Activated naive CD8-positive, alpha-beta T cell treated with anti-CD3 and anti-CD28 coated beads, Interleukin-2, amount 10 ng/mL, durations not matched to agents 7 days and 5 days (primary cell): ENCODE results near the gene ITGA7. TPM values are rescaled to one million over a fixed set of nuclear protein-coding genes. Genes with fewer than 3 reads are reported as not detected.
"Not testable (repeated sequence)": the region's sequence is repeated elsewhere in the genome, so short reads cannot be mapped to it uniquely, and the experiment has no call there.

Source experiments
- ATAC-seq: fragments of 150-1000 bp; cut with Tn5 transposase; one replicate; pipeline ENCODE4 v1.10.0; 2021; ENCODE audit warnings: low read depth, moderate library complexity
- POLR2A ChIA-PET: fragments of 350-600 bp; sonication (Branson Sonifier 250); formaldehyde crosslinking; loops from one replicate; lab custom pipeline; 2021; ENCODE audit warnings: antibody characterized with exemption; lab: Charles Lee
- DNase-seq: peaks from one replicate; pipeline ENCODE4 v3.0.0; 2021
- H3K27ac Mint-ChIP-seq: one replicate; pipeline ENCODE4 v1.8.0; 2022; ENCODE audit warnings: mild to moderate bottlenecking, mixed read lengths
- H3K27me3 Mint-ChIP-seq: one replicate; pipeline ENCODE4 v1.8.0; 2022; ENCODE audit warnings: mild to moderate bottlenecking, moderate library complexity, mixed read lengths
- H3K36me3 Mint-ChIP-seq: one replicate; pipeline ENCODE4 v1.8.0; 2021; ENCODE audit warnings: mild to moderate bottlenecking, mixed read lengths
- H3K4me1 Mint-ChIP-seq: one replicate; pipeline ENCODE4 v1.8.0; 2021; ENCODE audit warnings: mixed read lengths
- H3K4me3 Mint-ChIP-seq: one replicate; pipeline ENCODE4 v1.8.0; 2022; ENCODE audit warnings: mild to moderate bottlenecking, moderate library complexity, mixed read lengths
- H3K9me3 Mint-ChIP-seq: one replicate; pipeline ENCODE4 v1.8.0; 2021; ENCODE audit warnings: mixed read lengths
- total RNA-seq, 2 experiments: library from RNA; stranded (reverse); gene quantifications; one replicate each; pipeline ENCODE4 v1.2.3, GENCODE V29; 2021

ITGA7 gene
- total RNA-seq, 2 experiments from 2014 or later = 4.1 to 4.2 TPM

DNA sequence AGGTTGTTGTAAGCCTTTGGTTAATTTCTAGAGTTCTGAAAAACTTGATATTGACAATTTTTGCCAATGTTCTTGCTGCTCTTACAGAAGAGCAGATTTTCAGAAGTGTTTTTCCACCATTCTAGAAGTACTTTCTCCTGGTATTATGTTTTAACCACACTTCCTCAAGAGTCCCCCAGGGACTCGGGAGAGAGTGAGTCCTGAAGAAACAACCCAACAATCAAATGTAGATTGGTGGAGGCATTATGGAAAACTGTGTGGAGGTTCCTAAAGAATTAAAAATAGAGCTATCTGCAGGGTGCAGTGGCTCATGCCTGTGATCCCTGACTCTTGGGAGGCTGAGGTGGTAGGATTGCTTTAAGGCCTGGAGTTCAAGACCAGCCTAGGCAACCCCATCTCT lies 44.3 kb downstream of the ITGA7 start:
- no peak for DNase-seq
- Mint-ChIP-seq H3K9me3 (no peaks in the 10 kb centered on the region), H3K27me3 (peaks cover 13% of the 10 kb centered on the region), H3K4me3 (no peak overlapping the region), H3K36me3 (no peaks in the 10 kb centered on the region), H3K27ac (no peak overlapping the region), H3K4me1 (no peaks in the 10 kb centered on the region)
- ATAC-seq = no peak
- POLR2A ChIA-PET = no interaction called here

DNA sequence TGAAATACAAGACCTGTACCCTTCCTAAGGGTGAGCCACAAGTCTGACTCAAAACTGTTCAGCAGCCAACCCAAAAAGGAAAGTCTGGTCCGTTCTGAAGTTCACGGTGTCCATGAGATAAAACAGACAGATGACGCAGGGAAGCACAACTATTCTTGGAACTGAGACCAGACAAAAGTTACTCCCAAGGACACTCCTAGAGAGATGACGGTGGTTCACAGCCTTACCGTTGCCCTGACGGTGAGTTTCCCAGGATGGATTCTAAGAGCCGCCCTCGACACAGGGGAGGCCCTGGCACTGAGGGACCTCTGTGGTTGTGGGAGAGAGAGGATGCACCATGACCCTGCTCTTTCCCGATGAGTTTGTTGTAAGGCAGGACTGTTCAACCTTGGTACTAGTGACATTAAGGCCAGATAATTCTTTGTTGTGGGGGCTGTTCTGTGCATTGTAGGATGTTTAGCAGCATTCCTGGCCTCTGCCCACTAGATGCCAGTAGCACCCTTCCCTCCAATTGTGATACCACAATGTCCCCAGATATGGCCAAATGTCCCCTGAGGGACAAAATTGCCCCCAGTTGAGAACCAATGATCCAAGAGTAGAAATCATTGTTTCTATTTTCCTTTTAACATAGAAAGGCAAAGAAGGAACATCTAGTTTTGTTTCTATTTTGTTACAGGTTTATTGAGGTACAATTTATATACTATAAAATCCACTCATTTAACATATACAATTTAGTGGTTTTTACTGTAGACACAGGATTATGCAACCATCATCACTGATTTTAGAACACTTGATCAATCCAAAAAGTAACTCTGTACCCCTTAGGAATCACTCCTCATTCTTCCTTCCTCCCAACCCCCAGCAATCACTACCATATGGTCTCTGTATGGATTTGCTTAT lies 48.0 kb downstream of the ITGA7 start:
- Mint-ChIP-seq H3K27me3 (peaks cover 15% of the 10 kb centered on the region), H3K4me1 (peaks cover 3% of the 10 kb centered on the region), H3K9me3 (no peaks in the 10 kb centered on the region), H3K36me3 (no peaks in the 10 kb centered on the region), H3K27ac (no peak overlapping the region), H3K4me3 (no peak overlapping the region)
- DNase-seq (no peak), ATAC-seq (no peak)
- POLR2A ChIA-PET = no interaction called here

DNA sequence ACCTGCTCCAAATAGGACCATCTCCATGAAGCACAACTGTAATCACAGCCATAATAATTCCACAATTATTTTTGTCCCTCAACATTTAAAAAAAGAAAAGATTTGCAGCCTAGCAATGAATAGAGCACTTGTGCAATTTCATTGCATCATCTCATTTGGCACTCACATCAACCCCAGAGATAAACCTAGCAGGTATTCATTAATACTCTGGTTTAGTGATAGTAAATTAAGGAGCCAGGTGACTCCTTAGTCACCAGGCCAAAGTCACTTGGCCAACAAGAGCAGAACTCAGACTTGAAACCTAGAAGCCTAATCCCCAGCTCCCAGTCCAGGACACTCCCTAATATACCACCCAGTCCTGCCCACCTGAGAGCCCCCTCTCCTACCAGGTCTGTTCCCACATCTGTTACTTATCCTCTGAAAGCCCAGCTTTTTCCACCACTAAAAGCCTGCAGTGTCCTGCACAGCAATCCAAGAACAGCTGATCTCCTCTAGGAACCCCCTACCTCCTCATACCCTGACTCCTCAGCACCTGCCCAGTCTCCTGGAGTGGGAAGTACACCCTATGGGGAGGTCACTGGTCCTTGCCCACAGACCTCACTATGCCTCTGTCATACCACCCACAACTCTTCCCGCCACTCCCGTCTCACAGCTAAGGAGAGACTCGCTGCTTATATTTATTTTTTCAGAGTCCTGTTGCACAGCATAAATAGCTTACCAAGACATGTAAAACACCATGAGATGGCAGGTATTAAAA lies 48.9 kb downstream of the ITGA7 start:
- DNase-seq = no peak
- H3K9me3 Mint-ChIP-seq = no peaks in the 10 kb centered on the region
- POLR2A ChIA-PET = no interaction called here

DNA sequence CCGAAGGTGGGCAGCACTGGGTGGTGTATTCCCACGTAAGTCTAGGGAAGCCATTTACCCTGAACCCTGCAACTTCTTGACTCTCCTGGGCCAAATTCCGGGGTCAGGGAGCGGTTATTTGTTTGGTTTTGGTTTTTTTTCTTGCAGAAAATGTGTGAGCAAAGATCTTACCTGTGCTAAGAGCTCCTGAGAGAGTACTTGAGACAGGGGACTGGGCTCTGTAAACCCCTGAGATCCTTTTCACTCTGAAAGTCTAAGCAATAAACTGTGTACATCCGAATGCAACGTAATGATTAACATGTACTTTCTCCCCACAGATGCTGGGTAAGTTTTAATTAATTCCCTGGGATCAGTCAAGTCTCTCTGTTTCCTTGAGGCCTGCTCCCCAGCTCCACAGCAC lies 49.5 kb downstream of the ITGA7 start:
- Mint-ChIP-seq H3K36me3 (no peaks in the 10 kb centered on the region), H3K27me3 (peaks cover 15% of the 10 kb centered on the region), H3K9me3 (no peaks in the 10 kb centered on the region), H3K27ac (no peak overlapping the region), H3K4me3 (no peak overlapping the region), H3K4me1 (peaks cover 4% of the 10 kb centered on the region)
- ATAC-seq = no peak
- POLR2A ChIA-PET = no interaction called here
- DNase-seq = no peak

More for the DNA sequence above, 48.9 kb downstream of the ITGA7 start:
- Mint-ChIP-seq H3K36me3 (no peaks in the 10 kb centered on the region), H3K27me3 (peaks cover 15% of the 10 kb centered on the region), H3K27ac (no peak overlapping the region), H3K4me3 (no peak overlapping the region), H3K4me1 (peaks cover 3% of the 10 kb centered on the region)
- no peak for ATAC-seq

DNA sequence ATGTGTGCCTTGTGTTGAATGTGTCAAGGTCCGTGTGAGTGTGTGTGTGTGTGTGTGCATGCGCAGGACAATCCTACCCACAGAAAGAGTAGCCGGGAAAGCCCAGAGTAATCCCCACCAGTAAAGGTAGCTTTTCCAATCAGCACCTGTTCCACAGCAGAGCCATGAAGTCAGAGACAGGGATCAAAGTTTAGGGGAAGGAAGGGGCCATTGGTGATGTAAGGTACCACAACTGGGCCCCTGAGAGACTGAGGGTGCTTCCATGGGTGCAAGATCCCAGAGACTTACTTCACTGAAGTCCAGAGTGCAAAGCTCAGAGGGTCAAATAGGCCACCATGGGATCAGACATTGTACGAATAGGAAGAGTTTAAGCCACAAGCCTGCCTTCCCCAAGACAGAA lies 50.5 kb downstream of the ITGA7 start:
- Mint-ChIP-seq H3K4me3 (no peak overlapping the region), H3K27me3 (peaks cover 12% of the 10 kb centered on the region), H3K9me3 (peaks cover 2% of the 10 kb centered on the region), H3K36me3 (no peaks in the 10 kb centered on the region), H3K4me1 (peaks cover 7% of the 10 kb centered on the region), H3K27ac (no peak overlapping the region)
- DNase-seq = no peak
- POLR2A ChIA-PET = no interaction called here
- no peak for ATAC-seq

DNA sequence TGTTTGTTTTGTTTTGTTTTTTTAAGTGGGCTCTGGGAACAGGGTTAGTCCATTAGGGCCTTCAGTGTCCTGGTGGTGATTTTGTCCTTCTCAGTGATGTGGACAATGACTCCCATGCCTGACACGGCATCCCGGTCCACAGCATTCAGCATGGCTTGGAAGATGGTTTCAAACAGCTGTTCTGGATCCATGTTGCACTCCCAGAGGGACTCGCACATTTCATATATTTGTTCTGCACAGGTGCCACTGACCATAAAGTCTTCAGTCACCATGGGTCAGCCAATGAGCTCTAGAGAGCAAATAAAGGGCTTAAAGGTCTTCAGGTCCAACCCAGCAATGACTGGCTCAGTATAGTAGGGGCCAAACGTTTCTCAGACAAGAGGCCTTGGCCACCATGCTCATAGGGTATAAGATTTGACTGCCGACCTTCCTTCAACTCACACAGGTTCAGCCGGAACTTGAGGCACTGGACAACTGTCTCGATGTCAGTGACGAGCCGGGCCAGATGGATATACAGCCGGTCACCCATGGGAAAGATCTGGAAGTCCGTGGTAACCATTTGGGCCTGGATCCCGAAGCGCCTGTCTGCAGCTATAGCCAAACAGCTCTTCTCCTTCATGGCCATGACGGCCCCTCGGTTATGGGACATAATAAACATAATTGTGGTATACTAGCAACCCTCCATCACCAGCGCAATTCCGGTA lies 53.0 kb downstream of the ITGA7 start:
- Mint-ChIP-seq H3K4me3 (no peak overlapping the region), H3K27ac (no peak overlapping the region), H3K9me3 (peaks cover 5% of the 10 kb centered on the region), H3K27me3 (peaks cover 5% of the 10 kb centered on the region), H3K36me3 (peaks cover 1% of the 10 kb centered on the region), H3K4me1 (peaks cover 7% of the 10 kb centered on the region)
- no peak for DNase-seq
- ATAC-seq = no peak
- POLR2A ChIA-PET = no interaction called here

DNA sequence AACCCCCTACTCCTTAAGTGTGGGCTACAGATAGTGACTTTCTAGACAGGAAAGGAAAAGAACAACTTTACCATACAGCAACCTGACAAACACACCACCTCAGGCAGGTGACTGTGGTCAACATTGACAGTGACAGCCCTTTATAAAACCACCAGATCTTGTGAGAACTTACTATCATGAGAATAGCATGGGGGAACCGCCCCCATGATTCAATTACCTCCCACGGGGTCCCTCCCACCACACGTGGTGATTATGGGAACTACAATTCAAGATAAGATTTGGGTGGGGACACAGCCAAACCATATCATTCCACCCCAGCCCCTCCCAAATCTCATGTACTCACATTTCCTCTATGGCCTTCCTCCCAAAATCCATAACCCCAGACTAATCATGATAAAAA lies 54.7 kb downstream of the ITGA7 start:
- H3K27ac Mint-ChIP-seq = no peak overlapping the region
- no peak overlapping the region for H3K4me3 Mint-ChIP-seq
- H3K9me3 Mint-ChIP-seq = peaks cover 7% of the 10 kb centered on the region
- POLR2A ChIA-PET = no interaction called here
- H3K27me3 Mint-ChIP-seq = peaks cover 5% of the 10 kb centered on the region
- H3K4me1 Mint-ChIP-seq = peaks cover 7% of the 10 kb centered on the region
- DNase-seq (no peak), ATAC-seq (no peak)
- H3K36me3 Mint-ChIP-seq = peaks cover 3% of the 10 kb centered on the region

DNA sequence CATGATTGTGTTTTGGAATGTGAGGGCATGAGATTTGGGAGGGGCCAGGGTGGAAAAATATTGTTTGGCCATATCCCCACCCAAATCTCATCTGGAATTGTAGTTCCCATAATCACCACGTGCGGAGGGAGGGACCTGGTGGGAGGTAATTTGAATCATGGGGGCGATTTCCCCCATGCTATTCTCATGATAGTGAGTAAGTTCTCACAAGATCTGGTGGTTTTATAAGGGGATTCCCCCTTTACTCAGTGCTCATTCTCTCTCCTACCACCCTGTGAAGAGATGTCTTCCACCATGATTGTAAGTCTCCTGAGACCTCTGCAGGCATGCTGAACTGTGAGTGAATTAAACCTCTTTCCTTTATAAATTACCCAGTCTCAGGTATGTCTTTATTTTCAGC lies 55.4 kb downstream of the ITGA7 start:
- peaks cover 7% of the 10 kb centered on the region for H3K4me1 Mint-ChIP-seq
- no peak overlapping the region for H3K27ac Mint-ChIP-seq
- ATAC-seq (no peak), DNase-seq (no peak)
- peaks cover 3% of the 10 kb centered on the region for H3K27me3 Mint-ChIP-seq
- peaks cover 3% of the 10 kb centered on the region for H3K36me3 Mint-ChIP-seq
- POLR2A ChIA-PET = no interaction called here
- H3K9me3 Mint-ChIP-seq = peaks cover 7% of the 10 kb centered on the region
- no peak overlapping the region for H3K4me3 Mint-ChIP-seq

DNA sequence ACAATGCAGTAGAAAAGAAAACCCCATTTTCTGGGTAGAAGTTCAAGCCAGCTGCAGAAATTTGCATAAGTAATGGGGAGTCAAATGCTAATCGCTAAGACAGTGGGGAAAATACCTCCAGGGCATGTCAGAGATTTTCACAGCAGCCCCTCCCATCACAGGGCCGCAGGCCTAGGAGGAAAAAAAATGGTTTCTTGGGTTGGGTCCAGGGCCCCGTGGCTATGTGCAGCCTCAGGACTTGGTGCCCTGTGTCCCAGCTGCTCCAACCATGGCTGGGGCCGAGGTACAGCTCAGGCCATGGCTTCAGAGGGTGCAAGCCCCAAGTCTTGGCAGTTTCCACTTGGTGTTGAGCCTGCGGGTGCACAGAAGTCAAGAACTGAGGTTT lies 56.4 kb downstream of the ITGA7 start:
- H3K27ac Mint-ChIP-seq = no peak overlapping the region
- H3K4me1 Mint-ChIP-seq = peaks cover 7% of the 10 kb centered on the region

DNA sequence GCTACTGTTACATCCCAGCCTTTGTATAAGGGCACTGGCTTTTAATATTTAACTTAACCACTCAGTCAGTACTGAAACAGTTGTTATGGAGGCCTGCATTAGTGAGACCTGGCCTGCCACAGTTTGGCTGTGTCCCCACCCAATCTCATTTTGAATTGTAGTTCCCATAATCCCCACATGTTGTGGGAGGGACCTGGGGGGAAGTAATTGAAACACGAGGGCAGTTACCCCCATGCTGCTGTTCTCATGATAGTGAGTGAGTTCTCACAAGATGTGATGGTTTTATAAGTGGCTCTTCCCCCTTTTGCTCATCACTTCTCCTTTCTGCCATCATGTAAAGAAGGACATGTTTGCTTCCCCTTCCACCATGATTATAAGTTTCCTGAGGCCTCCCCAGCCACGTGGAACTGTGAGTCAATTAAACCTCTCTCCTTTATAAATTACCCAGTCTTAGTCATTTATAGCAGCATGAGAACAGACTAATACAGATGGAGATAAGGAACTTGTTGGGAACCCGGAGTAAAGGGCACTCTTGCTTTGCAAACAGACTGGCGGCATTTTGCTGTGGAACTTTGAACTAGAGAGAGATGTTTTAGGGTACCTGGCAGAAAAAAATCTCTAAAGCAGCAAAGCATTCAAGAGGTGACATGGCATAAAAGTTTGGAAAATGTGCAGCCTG lies 56.9 kb downstream of the ITGA7 start:
- DNase-seq, H3K27ac Mint-ChIP-seq, H3K4me1 Mint-ChIP-seq, H3K4me3 Mint-ChIP-seq, H3K36me3 Mint-ChIP-seq, H3K9me3 Mint-ChIP-seq, H3K27me3 Mint-ChIP-seq, POLR2A ChIA-PET, ATAC-seq: not testable (repeated sequence)

More for the DNA sequence above, 56.4 kb downstream of the ITGA7 start:
- Mint-ChIP-seq H3K4me3 (no peak overlapping the region), H3K36me3 (peaks cover 3% of the 10 kb centered on the region), H3K27me3 (no peaks in the 10 kb centered on the region), H3K9me3 (peaks cover 7% of the 10 kb centered on the region)
- POLR2A ChIA-PET = no interaction called here
- no peak for ATAC-seq
- DNase-seq = no peak

DNA sequence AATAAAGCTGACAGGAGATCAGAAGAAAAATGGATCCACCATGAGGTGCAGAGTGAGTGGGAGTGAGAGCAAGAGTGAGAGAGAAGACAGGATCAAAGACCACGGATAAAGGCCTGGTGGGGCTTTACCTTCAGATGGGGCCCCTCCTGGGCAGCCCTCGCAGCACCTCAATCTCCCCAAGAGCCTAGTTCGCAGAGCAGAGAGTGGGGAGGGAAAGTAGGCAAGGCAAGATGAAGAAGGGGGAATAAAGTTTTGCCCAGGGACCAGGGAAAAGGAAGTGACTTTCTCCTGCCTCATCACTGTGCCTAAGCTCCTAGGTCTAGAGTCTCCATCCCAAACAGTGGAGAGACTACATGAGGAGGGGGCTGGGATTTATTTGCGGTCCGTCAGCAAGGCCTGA lies 60.7 kb downstream of the ITGA7 start:
- POLR2A ChIA-PET = interaction anchor here (0.9 to 1.0 kb wide), 2 partner anchors 9 to 91 kb away, joined by 3 to 4 read pairs; no protein-coding TSS in a partner anchor

DNA sequence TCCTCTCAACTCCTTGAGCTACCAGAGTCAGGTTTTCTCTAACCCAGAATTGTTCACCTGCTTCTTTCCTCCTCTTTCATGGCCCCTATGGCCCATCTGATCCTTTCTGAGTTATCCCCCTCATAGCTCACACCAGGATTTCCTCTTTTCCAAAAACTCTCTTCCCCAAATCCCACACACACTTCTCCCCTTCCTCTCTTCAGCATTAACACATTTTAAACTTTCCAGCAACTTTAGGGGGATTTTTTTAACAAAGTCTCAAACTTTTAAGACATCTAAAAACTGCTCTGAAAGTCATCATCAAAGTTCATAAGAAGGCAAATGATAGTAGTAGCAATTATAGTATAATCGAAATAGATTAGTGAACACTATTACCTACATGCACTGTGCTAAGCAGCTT lies 63.1 kb downstream of the ITGA7 start:
- POLR2A ChIA-PET = no interaction called here
- H3K36me3 Mint-ChIP-seq = peaks cover 1% of the 10 kb centered on the region
- peaks cover 1% of the 10 kb centered on the region for H3K9me3 Mint-ChIP-seq
- no peak for DNase-seq
- peak overlapping the region; percentile 47 for H3K27ac Mint-ChIP-seq
- no peak for ATAC-seq
- peaks cover 23% of the 10 kb centered on the region for H3K4me1 Mint-ChIP-seq
- no peak overlapping the region for H3K4me3 Mint-ChIP-seq
- H3K27me3 Mint-ChIP-seq = no peaks in the 10 kb centered on the region

More for the DNA sequence above, 60.7 kb downstream of the ITGA7 start:
- peaks cover 3% of the 10 kb centered on the region for H3K36me3 Mint-ChIP-seq
- H3K4me1 Mint-ChIP-seq = peaks cover 19% of the 10 kb centered on the region
- ATAC-seq (no peak), DNase-seq (no peak)
- peaks cover 5% of the 10 kb centered on the region for H3K9me3 Mint-ChIP-seq
- H3K4me3 Mint-ChIP-seq = no peak overlapping the region
- H3K27me3 Mint-ChIP-seq = no peaks in the 10 kb centered on the region
- peak overlapping the region; percentile 88 for H3K27ac Mint-ChIP-seq

DNA sequence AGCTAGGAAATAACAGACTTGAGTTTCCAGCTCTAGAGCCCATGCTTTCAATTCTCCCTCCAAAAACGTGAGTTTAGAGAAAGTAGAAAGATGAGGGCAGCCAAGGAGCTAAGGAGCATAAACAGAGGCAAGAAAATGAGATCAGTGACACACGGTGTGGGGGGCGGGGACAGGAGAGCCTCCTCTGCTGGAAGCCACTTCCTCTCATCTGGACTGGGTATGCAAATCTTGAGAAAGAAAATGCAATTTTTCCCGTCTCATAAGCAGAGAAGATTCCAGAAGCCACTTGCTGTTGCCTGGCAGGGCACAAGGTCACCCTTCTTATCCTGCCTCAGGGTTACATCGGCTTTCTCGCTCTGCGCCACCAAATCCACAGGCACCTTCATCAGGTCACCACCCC lies 65.0 kb downstream of the ITGA7 start:
- DNase-seq (peak; percentile 49), ATAC-seq (peak; percentile 37)
- Mint-ChIP-seq H3K9me3 (no peaks in the 10 kb centered on the region), H3K4me1 (peaks cover 26% of the 10 kb centered on the region), H3K27me3 (peaks cover 5% of the 10 kb centered on the region), H3K27ac (peak overlapping the region; percentile 27), H3K36me3 (no peaks in the 10 kb centered on the region), H3K4me3 (no peak overlapping the region)
- POLR2A ChIA-PET = no interaction called here
